Measurements from ENCODE around the gene IL17REL. TPM values are rescaled to one million over a fixed set of nuclear protein-coding genes. Genes with fewer than 3 reads are reported as not detected.
"Not testable (repeated sequence)": the region's sequence is repeated elsewhere in the genome, so short reads cannot be mapped to it uniquely, and the experiment has no call there.

IL17REL gene
- total RNA-seq, 1 donor from 2014 or later: not detected

GRCh38 chr22:49992921-49993648, 19.5 kb downstream of the IL17REL start:
- intact Hi-C loops (cut with micrococcal nuclease): loop anchor here (1.0 to 2.0 kb wide), 5 partner anchors 9 to 226 kb away; no protein-coding TSS in a partner anchor

- intact Hi-C loops (cut with micrococcal nuclease): loop anchor here (2.0 kb wide), 1 partner anchor 15 kb away; no protein-coding TSS in a partner anchor
These were observed 20.5 kb downstream of the IL17REL start for GRCh38 chr22:49991907-49992533.

GRCh38 chr22:49991167-49991566, 21.4 kb downstream of the IL17REL start:
- intact Hi-C loops (cut with micrococcal nuclease): no loop called here

GRCh38 chr22:49989826-49990225, 22.7 kb downstream of the IL17REL start:
- intact Hi-C loops (cut with micrococcal nuclease): not testable (repeated sequence)

- intact Hi-C loops (cut with micrococcal nuclease): no loop called here
These were observed 26.2 kb downstream of the IL17REL start for GRCh38 chr22:49986325-49986724.

GRCh38 chr22:49983148-49984042, 29.2 kb downstream of the IL17REL start:
- intact Hi-C loops (cut with micrococcal nuclease): loop anchor here (1.0 kb wide), 1 partner anchor 10 kb away; no protein-coding TSS in a partner anchor

- intact Hi-C loops (cut with micrococcal nuclease): not testable (repeated sequence)
These were observed 30.8 kb downstream of the IL17REL start for GRCh38 chr22:49981799-49982198.

GRCh38 chr22:49979587-49980264, 32.8 kb downstream of the IL17REL start:
- intact Hi-C loops (cut with micrococcal nuclease): loop anchor here (5.0 to 10.0 kb wide), 2 partner anchors 55 to 212 kb away; no protein-coding TSS in a partner anchor

- intact Hi-C loops (cut with micrococcal nuclease): loop anchor here (2.0 to 10.0 kb wide), 3 partner anchors 15 to 210 kb away; no protein-coding TSS in a partner anchor
These were observed 35.0 kb downstream of the IL17REL start for GRCh38 chr22:49977578-49977977.

- intact Hi-C loops (cut with micrococcal nuclease): loop anchor here (2.0 to 10.0 kb wide), 3 partner anchors 16 to 209 kb away; no protein-coding TSS in a partner anchor
These were observed 36.0 kb downstream of the IL17REL start for GRCh38 chr22:49976439-49977175.

- intact Hi-C loops (cut with micrococcal nuclease): loop anchor here (2.0 to 10.0 kb wide), 3 partner anchors 17 to 208 kb away; no protein-coding TSS in a partner anchor
These were observed 36.8 kb downstream of the IL17REL start for GRCh38 chr22:49975543-49976389.

GRCh38 chr22:49973018-49973961, 39.3 kb downstream of the IL17REL start:
- intact Hi-C loops (cut with micrococcal nuclease): loop anchor here (5.0 to 10.0 kb wide), 2 partner anchors 62 to 229 kb away; partner anchors contain the start of gene SELENOO

GRCh38 chr22:49972163-49973017, 40.2 kb downstream of the IL17REL start:
- intact Hi-C loops (cut with micrococcal nuclease): loop anchor here (5.0 to 10.0 kb wide), 2 partner anchors 62 to 230 kb away; partner anchors contain the start of gene SELENOO

GRCh38 chr22:49971232-49972162, 41.1 kb downstream of the IL17REL start:
- intact Hi-C loops (cut with micrococcal nuclease): loop anchor here (2.0 to 10.0 kb wide), 4 partner anchors 35 to 231 kb away; partner anchors contain the start of gene SELENOO

GRCh38 chr22:49970528-49971231, 41.9 kb downstream of the IL17REL start:
- intact Hi-C loops (cut with micrococcal nuclease): loop anchor here (2.0 to 10.0 kb wide), 4 partner anchors 34 to 232 kb away; partner anchors contain the start of gene SELENOO

All from T-helper 1 cell treated with Interleukin-12 subunit alpha and Interleukin-12 subunit beta and Interleukin-4 antibody, amounts not matched to agents 30 ng/mL and 1 ng/mL, for 36 hours (primary cell).